GM19372 (cell line): ENCODE results near the gene MMP13.
"Not testable (repeated sequence)": the region's sequence is repeated elsewhere in the genome, so short reads cannot be mapped to it uniquely, and the experiment has no call there.

Experiments used
- ATAC-seq: cut with Tn5 transposase; IDR thresholded peaks from one replicate; pipeline ENCODE4 v1.9.1; 2021; ENCODE audit warnings: mild to moderate bottlenecking, low read depth, moderate library complexity; ENCODE audit not compliant: unreplicated experiment

The MMP13 gene

DNA sequence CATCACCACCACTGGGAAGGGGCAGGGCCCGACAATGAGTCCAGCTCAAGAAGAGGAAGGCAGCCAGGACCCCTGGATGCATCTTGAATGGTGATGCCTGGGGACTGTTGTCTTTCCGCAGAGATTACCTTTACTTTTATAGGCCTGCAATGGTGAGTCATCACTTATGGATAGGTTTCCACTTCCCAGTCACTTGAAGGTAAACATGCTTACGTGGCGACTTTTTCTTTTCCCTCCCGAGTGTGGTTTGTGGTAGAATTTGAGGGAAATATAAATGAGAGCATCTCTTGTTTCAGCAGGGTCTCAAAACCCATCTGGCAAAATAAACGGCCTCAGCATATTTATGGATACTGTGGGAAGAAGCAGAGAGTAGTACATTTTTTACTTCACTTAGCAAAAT lies at the start of gene MMP13:
Gene MMP13, minus strand, starts transcription at position 109 of the 400 bp plus-strand sequence. Its CDS starts 27 bp downstream, at position 82.
- no peak for ATAC-seq

DNA sequence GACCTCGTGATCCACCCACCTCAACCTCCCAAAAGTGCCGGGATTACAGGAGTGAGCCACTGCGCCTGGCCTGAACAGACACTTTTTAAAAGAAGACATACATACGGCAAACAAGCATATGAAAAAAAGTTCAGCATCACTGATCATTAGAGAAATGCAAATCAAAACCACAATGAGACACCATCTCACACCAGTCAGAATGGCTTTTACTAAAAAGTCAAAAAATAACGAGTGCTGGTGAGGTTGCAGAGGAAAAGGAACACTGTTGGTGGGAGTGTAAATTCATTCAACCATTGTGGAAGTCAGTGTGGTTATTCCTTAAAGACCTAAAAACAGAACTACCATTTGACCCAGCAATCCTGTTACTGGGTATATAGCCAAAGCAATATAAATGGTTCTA lies 48.7 kb upstream of the MMP13 start:
- not testable (repeated sequence) for ATAC-seq

DNA sequence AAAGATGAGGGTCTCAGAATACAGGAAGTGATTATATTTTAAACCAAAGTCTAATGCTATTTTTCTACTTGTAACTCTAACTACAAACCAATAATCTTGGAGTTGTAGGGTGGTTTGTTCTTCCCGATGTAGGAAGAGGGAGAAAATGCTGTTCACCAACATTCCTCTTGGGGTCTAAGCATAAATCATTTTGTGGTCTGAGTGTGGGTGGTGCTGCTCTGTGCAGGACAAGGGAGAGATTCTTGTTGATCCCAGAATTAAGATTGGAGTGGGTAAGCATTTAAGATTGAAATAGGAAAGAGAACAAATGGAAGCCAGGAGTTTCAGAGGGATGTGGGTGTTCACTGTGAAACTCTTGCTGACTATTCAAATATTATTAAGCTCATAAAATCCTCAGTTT lies 38.6 kb upstream of the MMP13 start:
- no peak for ATAC-seq

DNA sequence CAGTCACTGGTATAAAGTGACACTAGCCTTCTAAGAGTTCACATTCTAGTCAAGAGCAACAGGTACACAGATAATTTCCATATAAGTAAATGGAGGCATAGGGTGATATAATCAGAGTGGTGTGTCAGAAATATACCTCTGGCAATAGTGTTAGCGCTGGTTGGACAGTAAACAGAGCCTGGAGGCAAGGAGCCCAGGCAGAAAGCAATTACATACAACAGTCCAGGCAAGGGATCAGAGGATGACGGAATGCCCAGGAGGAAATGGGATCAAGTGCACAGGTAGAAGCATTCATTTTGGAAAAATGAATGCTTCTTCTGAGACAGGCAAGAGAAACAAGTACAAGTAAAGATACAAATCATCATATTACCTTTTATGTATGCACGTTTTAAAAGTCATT lies 36.2 kb upstream of the MMP13 start:
- no peak for ATAC-seq

DNA sequence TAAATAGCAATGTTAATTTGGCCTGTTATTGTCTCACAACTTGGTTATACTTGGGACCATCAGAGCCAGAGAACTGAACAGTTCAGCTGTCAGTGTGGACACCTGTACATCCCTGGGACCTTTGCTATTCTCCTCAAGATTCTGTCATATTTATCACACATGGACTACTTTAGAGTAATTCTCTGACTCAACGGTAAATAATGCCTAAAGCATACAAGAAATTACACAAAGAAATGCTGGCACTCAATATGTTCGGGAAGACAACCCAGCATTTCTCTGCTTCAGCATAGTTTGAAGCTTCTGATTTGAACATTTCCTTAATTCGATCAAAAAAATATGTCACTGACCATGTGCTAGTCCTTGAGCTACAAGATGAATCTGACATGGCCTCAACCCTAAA lies 34.6 kb upstream of the MMP13 start:
- ATAC-seq = no peak

DNA sequence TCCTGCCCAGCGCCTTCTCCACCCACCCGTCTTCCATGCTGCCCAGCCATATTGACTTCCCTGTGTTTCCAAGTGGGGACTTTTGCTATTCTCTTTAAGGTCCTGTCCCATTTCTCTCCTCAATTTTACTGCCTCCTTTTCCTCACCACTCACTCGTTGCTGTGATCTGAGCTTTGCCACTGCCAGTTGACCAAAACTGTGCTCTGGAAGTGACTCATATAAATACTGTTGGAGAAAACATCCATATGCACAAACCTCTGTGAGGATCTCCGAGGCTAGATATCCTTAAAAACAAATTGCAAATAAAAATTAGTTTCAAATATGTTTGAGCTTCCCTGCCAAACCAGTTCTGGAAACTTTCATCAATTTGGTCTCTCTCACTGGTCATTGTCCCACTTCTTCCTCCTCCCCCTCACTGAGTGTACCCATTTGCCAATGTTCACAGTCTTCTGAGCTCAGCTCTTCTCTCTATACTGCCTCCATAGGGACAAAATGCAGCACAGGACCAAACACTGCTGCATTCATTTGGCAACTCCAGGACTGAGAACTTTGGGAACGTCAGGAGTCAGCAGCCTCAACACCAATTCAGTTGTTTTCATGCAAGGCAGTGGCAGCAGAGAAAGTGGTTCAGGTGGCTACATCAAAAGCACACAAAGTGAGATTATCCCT lies 34.0 kb upstream of the MMP13 start:
- no peak for ATAC-seq

DNA sequence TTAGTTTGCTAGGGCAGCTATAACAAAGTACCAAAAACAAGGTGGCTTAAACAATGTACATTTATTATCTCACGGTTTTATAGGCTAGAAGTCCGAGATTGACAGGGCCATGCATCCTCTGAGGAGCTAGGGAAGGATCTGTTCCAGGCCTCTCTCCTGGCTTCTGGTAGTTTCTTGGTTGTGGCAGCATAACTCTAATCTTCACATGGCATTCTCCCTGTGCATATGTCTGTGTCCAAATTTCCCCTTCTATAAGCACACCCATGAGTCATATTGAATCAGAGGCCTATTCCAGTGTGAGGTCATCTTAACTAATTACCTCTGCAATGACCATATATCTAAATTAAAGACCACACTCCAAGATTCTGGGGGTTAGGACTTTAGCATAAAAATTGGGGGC lies 31.3 kb upstream of the MMP13 start:
- no peak for ATAC-seq

DNA sequence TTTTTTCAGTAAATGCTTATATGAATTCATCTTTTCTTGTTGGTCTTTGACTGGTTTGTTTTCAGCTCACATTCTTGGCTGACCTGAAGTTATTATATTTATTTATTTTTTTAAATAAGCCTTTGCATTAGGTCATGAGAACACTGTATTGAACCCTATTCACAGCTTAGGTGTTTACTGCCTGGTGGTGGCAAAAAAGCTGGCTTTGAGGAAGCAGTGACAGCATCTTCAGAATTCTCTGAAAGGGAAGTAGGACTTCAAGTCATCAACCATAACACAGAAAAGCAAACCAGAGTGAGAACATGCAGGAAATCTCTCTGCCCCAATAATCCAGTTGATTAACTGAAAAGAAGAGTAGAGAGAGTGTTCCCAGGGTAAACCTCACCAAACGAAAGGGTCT lies 30.3 kb upstream of the MMP13 start:
- ATAC-seq = no peak

DNA sequence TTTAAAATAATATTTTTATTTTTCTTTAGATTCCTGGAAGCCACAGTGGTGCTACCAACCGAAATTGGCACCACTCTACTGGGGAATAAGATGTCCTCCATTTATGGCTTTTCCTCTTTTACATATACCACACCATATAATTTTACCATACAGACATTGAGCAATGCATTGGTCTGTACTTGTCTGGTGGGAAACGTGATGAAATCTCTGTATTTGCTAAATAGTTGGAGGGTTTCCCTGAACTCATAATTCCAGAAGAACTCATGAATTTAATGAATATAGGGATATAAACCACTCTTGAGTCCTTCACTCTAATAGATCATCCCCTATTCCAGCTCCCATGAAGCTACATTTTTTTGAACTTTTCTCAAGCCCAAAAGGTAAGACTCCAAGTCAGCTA lies 28.0 kb upstream of the MMP13 start:
- no peak for ATAC-seq

DNA sequence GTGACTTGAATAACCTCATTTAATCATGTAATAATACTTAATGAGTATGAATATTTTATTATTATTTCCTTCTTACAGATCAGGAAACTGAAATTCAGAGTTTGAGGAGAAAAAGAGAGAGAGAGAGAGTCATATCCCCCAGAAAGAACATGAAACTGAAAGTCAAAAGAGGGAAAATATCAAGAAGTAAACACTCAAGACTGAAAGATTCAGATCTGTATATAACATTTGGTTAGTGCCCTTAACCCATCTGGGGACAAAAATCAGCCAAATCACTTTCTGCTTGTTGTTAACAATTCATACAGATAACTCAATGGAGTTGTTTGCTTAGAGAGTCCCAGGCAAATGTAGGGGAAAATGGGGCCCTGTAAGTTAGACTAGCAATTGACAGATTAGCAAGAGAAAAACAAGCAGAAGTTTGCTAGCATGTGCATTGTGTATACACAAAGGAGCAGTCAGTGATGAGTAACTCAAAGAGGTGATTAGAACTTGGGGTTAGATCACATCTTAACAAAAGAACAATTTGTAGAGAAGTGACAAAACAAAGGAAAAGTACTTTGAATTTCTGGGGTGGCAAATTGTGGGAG lies 25.9 kb upstream of the MMP13 start:
- peak; percentile 60 for ATAC-seq

DNA sequence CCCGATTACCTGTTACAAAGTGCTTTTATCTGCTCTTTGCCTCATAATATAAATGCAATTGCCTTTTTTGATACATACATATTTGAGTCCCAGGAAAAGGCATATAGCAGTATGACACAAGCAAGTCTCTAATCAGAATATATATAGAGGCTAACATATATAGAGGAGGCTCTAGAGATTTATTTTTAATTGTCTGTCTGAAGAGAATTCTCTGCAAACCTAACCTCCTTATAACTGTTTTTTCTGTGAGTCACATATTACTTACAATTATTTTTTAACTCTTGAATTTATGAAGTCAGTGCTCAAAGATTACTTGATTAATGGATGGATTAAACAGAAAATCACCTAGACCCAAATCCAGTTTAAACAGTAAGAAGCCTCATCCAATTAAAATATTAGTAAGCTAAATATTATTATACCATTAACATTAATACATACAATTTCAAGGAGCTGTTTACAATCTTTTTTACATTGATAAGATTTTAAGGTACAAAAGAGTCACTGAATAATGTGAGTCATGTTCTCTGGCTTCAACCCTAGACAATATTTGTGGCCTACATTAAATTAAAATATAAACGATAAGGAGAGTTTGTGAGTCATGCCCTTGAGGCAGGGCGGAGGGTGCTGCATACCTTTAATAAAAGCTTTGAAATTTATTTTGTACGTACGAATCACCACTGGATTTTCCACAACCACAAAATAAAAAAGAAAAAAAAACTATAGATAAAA lies 19.2 kb upstream of the MMP13 start:
- no peak for ATAC-seq

DNA sequence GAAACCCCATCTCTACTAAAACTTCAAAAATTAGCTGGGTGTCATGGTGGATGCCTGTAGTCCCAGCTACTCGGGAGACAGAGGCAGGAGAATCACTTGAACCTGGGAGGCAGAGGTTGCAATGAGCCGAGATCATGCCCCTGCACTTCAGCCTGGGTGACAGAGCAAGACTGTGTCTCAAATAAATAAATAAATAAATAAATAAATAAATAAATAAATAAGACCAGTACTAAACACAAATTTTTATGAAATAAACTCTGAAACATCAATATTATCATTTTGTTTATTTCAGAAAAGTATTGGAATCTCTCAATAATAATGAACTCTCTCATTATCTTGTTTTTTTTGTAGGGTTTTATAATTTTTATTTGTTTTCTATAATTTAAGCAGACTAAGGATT lies 18.2 kb upstream of the MMP13 start:
- not testable (repeated sequence) for ATAC-seq

DNA sequence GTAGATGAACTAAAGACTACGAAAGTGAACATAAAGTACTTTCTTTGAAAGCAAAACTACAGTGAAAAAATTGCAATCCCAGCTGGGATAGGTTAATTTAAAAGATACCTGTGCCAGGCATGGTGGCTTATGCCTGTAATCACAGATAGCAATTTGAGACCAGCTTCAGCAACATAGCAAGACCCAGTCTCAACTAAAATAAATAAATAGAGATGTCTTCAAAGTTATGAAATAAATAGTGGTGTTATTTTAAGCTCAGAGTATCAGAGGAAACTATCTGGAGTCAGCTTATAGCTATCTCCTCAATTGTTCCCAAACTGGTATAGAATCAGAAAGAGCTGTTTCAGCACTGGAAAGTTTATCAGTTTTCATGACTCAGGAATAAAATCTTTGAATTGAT lies 17.3 kb upstream of the MMP13 start:
- ATAC-seq = no peak

DNA sequence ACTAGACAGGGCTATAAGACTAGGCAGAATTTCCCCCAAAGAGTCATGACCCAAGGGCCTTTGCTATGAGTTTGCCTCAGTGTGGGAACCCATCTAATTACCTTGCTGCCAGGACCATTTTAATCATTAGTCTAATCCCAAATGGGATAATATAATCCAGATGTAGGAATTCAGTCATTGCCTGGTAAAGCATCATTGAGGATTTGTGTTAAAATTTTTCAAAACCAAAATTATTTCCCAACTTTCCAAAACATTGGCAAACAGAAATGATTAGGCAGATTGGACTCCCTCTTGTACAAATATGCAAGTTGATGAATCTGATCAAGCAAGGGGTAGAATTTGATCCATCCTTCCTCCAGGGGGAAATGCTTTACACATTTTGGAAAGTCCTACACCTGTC lies 16.2 kb upstream of the MMP13 start:
- ATAC-seq = no peak

DNA sequence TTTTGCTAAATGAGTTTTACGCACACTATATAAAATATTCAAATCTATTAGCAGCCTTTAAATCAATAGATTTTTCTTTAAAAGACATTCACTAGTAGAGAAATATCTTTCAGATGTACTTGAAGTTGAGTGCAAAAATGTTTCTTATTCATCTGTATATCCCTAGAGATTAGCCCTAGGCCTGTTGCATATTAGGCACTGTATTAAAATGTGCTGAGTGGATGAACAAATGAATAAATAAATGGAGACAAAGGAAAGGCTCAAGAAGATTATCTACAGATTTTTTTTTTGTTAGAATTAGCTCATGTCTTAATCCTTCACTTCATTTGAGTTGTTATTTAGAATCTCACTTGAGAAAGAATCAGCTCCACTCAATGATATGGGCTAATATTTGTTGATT lies 12.0 kb upstream of the MMP13 start:
- no peak for ATAC-seq

DNA sequence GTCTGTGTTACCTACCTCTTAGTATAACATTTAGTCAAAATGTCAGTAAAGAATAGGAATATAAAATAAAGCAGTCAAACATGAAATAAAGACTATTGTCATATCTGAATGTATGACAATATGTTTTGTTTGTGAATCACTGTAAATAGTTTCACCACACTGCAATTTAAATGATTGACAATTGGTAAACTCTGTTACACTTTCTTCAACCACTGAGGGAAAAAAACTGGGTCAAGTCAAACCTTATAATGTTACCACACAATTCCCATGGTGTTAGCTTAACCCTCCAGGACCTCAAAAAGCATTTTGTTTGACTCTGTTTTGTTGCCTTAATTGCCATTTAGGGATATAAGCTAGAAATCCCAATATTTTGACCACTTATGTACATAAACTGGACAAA lies 10.5 kb upstream of the MMP13 start:
- ATAC-seq = no peak

DNA sequence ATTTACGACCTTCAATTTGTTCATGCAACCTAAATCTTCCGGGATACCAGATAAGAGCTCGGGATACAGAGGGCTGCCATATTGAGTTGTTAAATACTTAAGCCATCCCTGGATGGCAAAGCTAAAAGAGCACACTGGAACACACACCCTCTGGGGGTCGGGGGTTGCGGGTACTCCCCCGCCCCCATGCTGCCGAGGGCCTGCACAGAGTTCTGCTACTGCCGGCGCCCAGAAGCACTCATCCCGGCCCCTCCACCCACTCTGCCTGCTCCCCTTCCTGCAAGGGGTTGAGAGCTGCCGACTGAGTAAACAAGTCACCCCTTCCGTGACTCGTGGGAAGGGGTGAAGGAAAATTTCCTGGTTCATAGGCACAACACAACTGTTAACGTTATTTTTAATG lies 9.3 kb upstream of the MMP13 start:
- no peak for ATAC-seq

DNA sequence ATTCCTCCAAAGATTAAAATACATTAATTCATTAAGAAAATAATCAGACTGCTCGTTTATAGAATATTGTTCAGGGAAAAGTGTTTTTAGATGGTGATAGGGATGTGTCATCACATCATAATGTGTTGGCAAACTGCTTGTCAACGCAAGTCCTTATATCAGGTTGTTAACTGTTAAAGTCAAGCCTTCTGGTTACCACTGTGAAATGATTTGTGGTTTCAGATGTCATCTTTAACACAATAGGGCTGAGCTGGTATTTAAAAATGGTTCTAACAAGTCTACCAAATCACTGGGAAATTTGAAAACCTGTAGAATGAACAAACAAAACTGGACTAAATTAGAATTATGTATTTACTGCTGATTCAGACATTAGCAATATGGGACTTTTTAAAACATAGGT lies 2.4 kb upstream of the MMP13 start:
- no peak for ATAC-seq

DNA sequence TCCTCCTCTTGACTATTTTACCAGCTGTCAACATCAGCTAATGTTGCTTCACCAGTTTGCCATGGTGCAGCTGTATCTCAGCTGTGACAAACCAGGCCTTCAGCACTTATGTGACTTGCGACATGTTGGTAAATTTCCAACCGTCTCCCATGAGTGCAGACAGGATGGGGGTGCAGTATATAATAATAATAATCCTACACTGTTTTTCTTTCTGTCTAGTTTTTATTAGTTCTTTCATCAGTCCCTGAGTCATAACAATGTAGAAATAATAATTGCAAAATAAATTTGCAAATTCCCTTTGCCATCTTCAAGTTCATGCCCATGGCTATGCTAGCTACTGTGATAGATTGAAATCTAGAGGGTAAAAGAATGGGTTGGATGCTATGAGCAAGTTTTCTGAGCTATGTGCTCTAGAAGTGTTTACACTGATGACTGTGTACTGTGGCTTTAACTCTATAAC lies 4.9 kb downstream of the MMP13 start:
- ATAC-seq = no peak

DNA sequence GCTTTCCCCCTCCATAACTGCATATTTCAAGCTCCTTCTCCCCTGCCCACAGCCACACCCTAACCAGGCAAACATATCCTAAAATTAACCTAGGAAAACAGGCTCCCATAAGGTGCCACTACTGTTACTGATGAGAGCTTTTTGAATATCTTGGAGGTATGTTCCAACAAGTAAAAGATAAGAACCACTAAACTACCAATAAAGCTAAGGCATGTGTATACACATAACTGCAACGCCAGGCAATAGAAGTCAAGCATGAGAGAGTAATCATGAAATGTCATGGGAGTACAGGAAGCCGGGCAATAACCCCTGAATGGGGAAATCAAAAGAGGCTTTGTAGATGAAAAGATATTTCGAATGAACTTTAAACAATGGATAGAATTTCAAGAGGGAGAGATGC lies 9.3 kb downstream of the MMP13 start:
- no peak for ATAC-seq

DNA sequence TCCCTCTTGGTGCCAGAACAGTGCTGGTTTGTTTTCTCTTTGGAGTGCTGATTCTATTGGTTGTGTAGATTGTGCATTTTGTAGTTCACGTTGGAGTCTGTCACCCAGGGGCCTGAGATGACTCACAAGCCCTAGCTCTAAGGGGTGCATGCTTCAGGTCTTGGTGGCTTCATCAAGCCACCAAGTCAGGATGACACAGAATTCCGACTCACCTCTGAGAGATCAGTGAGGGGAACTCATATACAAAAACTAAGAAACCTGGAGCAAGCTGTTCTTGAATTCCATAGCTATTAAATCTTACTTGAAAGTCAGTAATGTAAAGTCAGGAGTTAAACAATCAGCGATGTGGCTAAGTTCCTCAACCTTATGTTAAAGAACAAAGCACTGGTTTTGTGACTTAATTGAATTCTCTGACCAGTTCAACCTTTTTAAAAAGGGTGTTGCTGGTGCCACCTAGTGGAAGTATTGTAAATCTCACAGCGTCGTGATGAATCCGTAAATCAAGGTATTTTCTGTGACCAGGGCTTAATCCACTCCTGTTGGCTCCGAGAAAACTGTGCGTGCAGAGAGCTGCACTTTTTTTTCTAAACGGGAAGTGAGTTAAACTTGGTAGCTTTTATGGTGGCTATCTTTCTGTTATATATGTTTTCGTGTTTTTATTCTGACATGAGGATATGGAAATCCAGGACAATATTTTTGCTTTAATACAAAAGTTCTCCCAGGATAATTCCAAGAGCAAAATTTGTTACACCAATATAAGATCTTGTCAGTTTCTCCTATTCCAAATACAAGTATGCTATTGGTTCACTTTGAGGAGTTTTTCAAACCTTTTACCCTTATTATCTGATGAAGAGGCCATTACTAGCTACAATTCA lies 14.6 kb downstream of the MMP13 start:
- ATAC-seq = peak; percentile 68
